Measurements from ENCODE around the gene BCL2.

GRCh38 chr18:63177259-63177658 lies 142.3 kb downstream of the BCL2 start:
- no peak for TF ChIP-seq USF2 (IDR thresholded peaks at IDR 0.05; ENCODE audit: borderline replicate concordance, low read depth, low read length)
- no peak for TF ChIP-seq CTCF (IDR thresholded peaks at IDR 0.05)
- TF ChIP-seq EP300 (IDR thresholded peaks at IDR 0.05; ENCODE audit: borderline replicate concordance in 1 of 2, low read depth in 1 of 2, low read length in 1 of 2): no peak
- no peak for TF ChIP-seq FOXM1 (IDR thresholded peaks at IDR 0.05; ENCODE audit: low read depth)
- no peak for TF ChIP-seq REST (IDR thresholded peaks at IDR 0.05; ENCODE audit: low read depth, low read length)
- TF ChIP-seq GABPA (IDR thresholded peaks at IDR 0.05; ENCODE audit: low read depth): no peak
- TF ChIP-seq TAF1 (IDR thresholded peaks at IDR 0.05; ENCODE audit: borderline replicate concordance, low read depth, low read length): no peak
- TF ChIP-seq EZH2phosphoT487 (IDR thresholded peaks at IDR 0.05; ENCODE audit: borderline replicate concordance, low read depth): no peak

Measured in SK-N-SH (cell line).